Left lung (tissue), 10 donors: ENCODE data around the gene RASSF1. TPM values are rescaled to one million over a fixed set of nuclear protein-coding genes. Genes with fewer than 3 reads are reported as not detected.

Experiments
- ATAC-seq: fragments of 200-7000 bp; cut with Tn5 transposase; one replicate; pipeline ENCODE4 v1.9.1; 2020; ENCODE audit warnings: moderate library complexity
- DNase-seq, 4 donors: peaks; one replicate each; pipeline ENCODE4 v3.0.0-alpha.2; 2013 to 2020
- H3K27ac ChIP-seq, 2 donors: fragments of 200-600 bp; sonication (generic) in 1 of 2; one replicate each; pipeline versions ENCODE4 v1.5.0 to v1.8.0; 2020 to 2021
- H3K27me3 ChIP-seq, 2 donors: fragments of 200-600 bp; sonication (generic) in 1 of 2; one replicate each; pipeline versions ENCODE4 v1.5.0 to v1.8.0; 2020 to 2021
- H3K36me3 ChIP-seq, 2 donors: fragments of 200-600 bp; sonication (generic) in 1 of 2; one replicate each; pipeline versions ENCODE4 v1.5.0 to v1.8.0; 2020 to 2021
- H3K4me1 ChIP-seq, 2 donors: fragments of 200-600 bp; one replicate each; pipeline ENCODE4 v1.8.0; 2021
- H3K4me3 ChIP-seq, 2 donors: fragments of 200-600 bp; sonication (generic) in 1 of 2; one replicate each; pipeline versions ENCODE4 v1.5.0 to v1.8.0; 2020 to 2021; ENCODE audit warnings: mild to moderate bottlenecking in 1 of 2
- H3K9me3 ChIP-seq, 2 donors: fragments of 200-600 bp; sonication (generic) in 1 of 2; one replicate each; pipeline versions ENCODE4 v1.5.0 to v1.8.0; 2020 to 2021
- intact Hi-C, 2 donors: fragments of 100-400 bp; cut with DNase I; formaldehyde crosslinking; loops; one replicate each; pipeline versions ENCODE4 v1.11.2 to v1.14.2; 2022
- polyA plus RNA-seq, 6 donors: library from polyadenylated mRNA; unstranded; fragments of 120-200 nt; gene quantifications; one replicate each; pipeline ENCODE4 v1.2.1, GENCODE V29; 2013; ENCODE audit not compliant: insufficient read length in 6 of 6
- total RNA-seq, 2 donors: library from RNA; stranded (reverse); fragmentation: NEBNext Ultra II Directional; extraction: Animal tissue kit (Norgen Biotek cat#: 25700); gene quantifications; one replicate each; pipeline ENCODE4 v1.2.1, GENCODE V29; 2021
- TF ChIP-seq, protein P1 (sequence below), 2 donors: fragments of 200-600 bp; sonication (generic) in 1 of 2; IDR thresholded peaks; one replicate each; pipeline versions ENCODE4 v1.5.0 to v1.8.0; 2021; ENCODE audit warnings: antibody characterized with exemption in 2 of 2
- donor health status: DM: no; HTN: yes; CAD: no.
- donor health status: DM: no; HTN: no; CAD: no.

Gene RASSF1
- total and polyA plus RNA-seq, 8 donors = 24.9 to 40.7 (median 28.8) TPM

DNA sequence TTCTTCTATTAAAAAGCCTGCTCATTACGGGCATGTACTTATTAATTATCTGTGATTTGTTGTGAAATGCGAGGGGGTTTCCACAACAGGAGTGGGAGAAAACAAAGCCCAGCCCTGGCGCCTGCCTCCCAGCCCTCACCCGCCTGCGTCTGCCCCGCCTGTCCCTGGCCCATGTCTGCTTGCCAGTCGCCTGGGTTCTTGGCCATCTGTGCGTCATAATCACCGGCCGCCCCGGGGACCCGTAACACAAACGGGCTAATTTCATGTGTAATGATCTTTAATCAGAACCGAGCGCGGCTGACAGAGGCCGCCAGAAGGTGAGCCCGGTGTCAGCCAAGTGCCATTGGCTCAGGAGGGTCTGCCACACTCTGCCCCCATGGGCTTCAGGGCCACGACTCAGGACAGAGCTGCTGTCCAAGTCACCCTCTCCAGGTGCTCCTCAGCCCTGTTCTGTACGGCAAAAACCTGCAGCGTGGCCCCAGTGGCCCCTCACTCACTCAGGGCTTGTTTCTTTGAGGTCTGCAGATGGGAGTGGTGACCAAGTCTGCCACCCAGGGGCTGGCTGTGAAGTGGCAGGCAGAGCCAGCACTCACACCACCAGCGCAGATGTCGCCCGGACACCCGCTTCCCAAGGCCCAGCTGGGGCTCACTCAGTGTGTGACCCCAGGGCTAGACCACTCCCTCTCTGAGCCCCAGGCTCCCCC is 47.5 kb upstream of the RASSF1 start:
- no peak overlapping the region for H3K4me3 ChIP-seq

DNA sequence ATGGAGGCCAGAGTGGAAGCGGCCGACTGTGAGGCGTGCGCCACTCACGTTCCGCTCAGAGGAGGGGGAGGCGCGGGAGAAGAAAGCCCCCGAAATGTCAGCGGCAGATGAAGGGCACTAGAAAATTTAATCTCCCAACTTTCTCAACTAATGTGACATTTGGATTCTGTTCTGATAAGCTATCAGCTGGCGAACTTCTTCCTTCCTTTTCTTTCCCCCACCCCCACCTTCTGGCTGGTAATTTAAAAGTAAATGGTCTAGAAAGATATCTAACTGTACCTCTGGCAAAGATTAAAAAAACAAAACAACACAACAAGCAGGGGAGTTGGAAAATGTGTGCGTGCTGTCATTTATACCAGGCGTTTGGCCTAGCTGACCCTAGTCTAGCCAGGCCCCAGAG is 45.1 kb upstream of the RASSF1 start:
- Histone ChIP-seq H3K27me3 (no peaks in the 10 kb centered on the region), H3K4me1 (peaks cover under 1 to 2% of the 10 kb centered on the region in 2 donors), H3K27ac (no peak overlapping the region), H3K36me3 (no peaks in the 10 kb centered on the region), H3K4me3 (no peak overlapping the region), H3K9me3 (no peaks in the 10 kb centered on the region)
- ATAC-seq = no peak
- intact Hi-C loops = no loop called here
- TF ChIP-seq, protein P1, sequence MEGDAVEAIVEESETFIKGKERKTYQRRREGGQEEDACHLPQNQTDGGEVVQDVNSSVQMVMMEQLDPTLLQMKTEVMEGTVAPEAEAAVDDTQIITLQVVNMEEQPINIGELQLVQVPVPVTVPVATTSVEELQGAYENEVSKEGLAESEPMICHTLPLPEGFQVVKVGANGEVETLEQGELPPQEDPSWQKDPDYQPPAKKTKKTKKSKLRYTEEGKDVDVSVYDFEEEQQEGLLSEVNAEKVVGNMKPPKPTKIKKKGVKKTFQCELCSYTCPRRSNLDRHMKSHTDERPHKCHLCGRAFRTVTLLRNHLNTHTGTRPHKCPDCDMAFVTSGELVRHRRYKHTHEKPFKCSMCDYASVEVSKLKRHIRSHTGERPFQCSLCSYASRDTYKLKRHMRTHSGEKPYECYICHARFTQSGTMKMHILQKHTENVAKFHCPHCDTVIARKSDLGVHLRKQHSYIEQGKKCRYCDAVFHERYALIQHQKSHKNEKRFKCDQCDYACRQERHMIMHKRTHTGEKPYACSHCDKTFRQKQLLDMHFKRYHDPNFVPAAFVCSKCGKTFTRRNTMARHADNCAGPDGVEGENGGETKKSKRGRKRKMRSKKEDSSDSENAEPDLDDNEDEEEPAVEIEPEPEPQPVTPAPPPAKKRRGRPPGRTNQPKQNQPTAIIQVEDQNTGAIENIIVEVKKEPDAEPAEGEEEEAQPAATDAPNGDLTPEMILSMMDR (IDR thresholded peaks at IDR 0.05) = no peak
- DNase-seq = no peak

More for the DNA sequence above, 47.5 kb upstream of the RASSF1 start:
- Histone ChIP-seq H3K36me3 (no peaks in the 10 kb centered on the region), H3K4me1 (peaks cover 5 to 9% of the 10 kb centered on the region in 2 donors), H3K9me3 (no peaks in the 10 kb centered on the region), H3K27ac (no peak overlapping the region), H3K27me3 (no peaks in the 10 kb centered on the region)
- no peak for DNase-seq
- intact Hi-C loops = no loop called here
- TF ChIP-seq, protein P1 (IDR thresholded peaks at IDR 0.05) = no peak
- no peak for ATAC-seq

DNA sequence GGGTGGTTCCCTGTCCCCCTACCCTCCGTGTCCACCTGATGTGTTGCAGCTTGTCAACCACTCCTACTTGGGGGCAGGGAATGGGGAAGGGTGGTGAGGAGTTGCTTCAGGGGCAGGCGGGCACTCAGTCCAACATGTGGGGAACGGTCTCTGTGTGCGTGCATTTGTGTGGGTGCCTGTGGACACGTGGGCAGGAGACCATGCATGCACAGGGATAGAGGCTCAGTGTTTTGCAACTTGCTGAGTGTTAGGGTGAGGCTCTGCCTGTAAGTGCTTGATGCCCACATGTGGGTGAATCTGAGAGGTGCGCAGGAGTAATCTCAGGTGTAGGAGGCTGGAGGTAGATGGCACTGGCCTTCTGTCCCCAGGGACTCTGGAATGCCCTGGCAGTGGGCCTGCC is 43.1 kb upstream of the RASSF1 start:
- Histone ChIP-seq H3K27me3 (no peaks in the 10 kb centered on the region), H3K4me3 (no peak overlapping the region), H3K9me3 (no peaks in the 10 kb centered on the region), H3K27ac (no peak overlapping the region), H3K36me3 (no peaks in the 10 kb centered on the region), H3K4me1 (no peaks in the 10 kb centered on the region)
- no peak for ATAC-seq
- intact Hi-C loops = no loop called here
- TF ChIP-seq, protein P1 (IDR thresholded peaks at IDR 0.05) = no peak
- no peak for DNase-seq

DNA sequence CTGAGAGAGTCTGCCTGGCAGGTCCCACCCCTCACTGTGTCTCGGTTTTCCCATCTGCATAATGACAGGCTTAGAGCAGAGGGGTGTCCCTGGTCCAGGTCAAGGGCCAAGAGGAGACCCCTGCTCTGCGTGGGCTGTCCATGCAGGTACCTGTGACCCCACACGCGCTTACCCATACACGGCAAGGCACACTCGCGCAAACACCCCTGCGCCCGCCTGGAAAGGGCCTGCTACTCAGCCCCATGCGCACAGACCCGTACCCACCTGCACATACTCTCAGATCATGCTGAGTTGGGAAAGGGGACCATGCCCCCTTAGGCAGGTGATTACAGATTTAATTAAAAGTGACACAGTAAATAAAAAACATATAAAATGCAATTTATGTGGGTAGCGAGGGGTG is 42.1 kb upstream of the RASSF1 start:
- intact Hi-C loops = no loop called here
- TF ChIP-seq, protein P1 (IDR thresholded peaks at IDR 0.05) = no peak
- Histone ChIP-seq H3K27me3 (no peaks in the 10 kb centered on the region), H3K4me1 (no peaks in the 10 kb centered on the region), H3K9me3 (no peaks in the 10 kb centered on the region), H3K4me3 (no peak overlapping the region), H3K36me3 (no peaks in the 10 kb centered on the region), H3K27ac (no peak overlapping the region)
- no peak for DNase-seq
- no peak for ATAC-seq

DNA sequence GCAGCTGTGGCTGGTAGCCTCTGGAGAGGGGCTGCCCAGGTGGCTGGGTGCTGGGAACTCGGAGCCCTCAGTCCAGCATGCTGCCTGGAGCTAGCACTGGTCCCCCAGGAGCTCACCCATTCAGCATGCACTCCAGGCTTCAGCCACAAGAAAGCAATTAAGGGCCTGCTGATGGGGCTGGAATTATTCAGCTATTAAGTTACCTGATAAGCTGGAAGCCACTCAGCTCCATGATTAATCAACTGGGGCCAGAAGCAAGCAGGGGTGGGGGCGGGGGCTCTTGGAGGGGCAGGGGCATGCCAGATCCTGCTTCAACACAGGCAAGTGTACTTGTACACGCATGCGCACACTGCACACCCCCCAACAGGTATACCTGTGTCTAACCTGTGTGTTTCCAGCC is 40.7 kb upstream of the RASSF1 start:
- Histone ChIP-seq H3K27me3 (no peaks in the 10 kb centered on the region), H3K4me3 (no peak overlapping the region), H3K4me1 (no peaks in the 10 kb centered on the region), H3K27ac (no peak overlapping the region), H3K36me3 (no peaks in the 10 kb centered on the region), H3K9me3 (no peaks in the 10 kb centered on the region)
- intact Hi-C loops = no loop called here
- no peak for DNase-seq
- TF ChIP-seq, protein P1 (IDR thresholded peaks at IDR 0.05) = no peak
- ATAC-seq = no peak
